Measurements from ENCODE around the gene LRRC27. TPM values are rescaled to one million over a fixed set of nuclear protein-coding genes. Genes with fewer than 3 reads are reported as not detected.

Gene LRRC27
- total RNA-seq, 4 donors from 2014 or later, result 3.1 to 5.8 (median 4.4) TPM

- Histone ChIP-seq H3K27ac (no peak overlapping the region), H3K27me3 (no peaks in the 10 kb centered on the region), H3K9me3 (peaks cover 0 to 16% (median 0%) of the 10 kb centered on the region in 3 donors), H3K4me1 (peaks cover 0 to 20% (median 0%) of the 10 kb centered on the region in 3 donors), H3K36me3 (no peaks in the 10 kb centered on the region), H3K4me3 (no peak overlapping the region)
- WGBS, 2 donors (ENCODE audit: low coverage in 1 of 2), result 100% methylated on average over 1 of the region's 6 CpGs; no CpG with 5 or more reads in 1 of the 2 donors
- no peak for TF ChIP-seq POLR2A (IDR thresholded peaks at IDR 0.05)
- TF ChIP-seq EP300 (IDR thresholded peaks at IDR 0.05), result no peak
- no peak for TF ChIP-seq CTCF (IDR thresholded peaks at IDR 0.05)
- no peak for TF ChIP-seq POLR2AphosphoS5 (IDR thresholded peaks at IDR 0.05)
- ATAC-seq, result no peak
Measured at GRCh38 chr10:132290631-132291030, 41.4 kb upstream of the LRRC27 start.

GRCh38 chr10:132291826-132292225, 40.2 kb upstream of the LRRC27 start:
- Histone ChIP-seq H3K27me3 (no peaks in the 10 kb centered on the region), H3K4me3 (no peak overlapping the region), H3K27ac (no peak overlapping the region), H3K36me3 (no peaks in the 10 kb centered on the region), H3K9me3 (peaks cover 0 to 16% (median 0%) of the 10 kb centered on the region in 3 donors), H3K4me1 (peaks cover 0 to 20% (median 0%) of the 10 kb centered on the region in 3 donors)
- no peak for ATAC-seq
- 67% methylated on average over 1 of the region's 5 CpGs; no CpG with 5 or more reads in 1 of the 2 donors for whole genome bisulfite sequencing, 2 donors (ENCODE audit: low coverage in 1 of 2)
- TF ChIP-seq POLR2A (IDR thresholded peaks at IDR 0.05) (no peak), POLR2AphosphoS5 (IDR thresholded peaks at IDR 0.05) (no peak), CTCF (IDR thresholded peaks at IDR 0.05) (no peak), EP300 (IDR thresholded peaks at IDR 0.05) (no peak)

- WGBS, 2 donors (ENCODE audit: low coverage in 1 of 2), result 81 to 91% methylated on average over 10 to 12 of the region's 30 CpGs
- peaks cover 0 to 16% (median 0%) of the 10 kb centered on the region in 3 donors for H3K9me3 ChIP-seq
- H3K27ac ChIP-seq, result peak overlapping the region in 1 of 4 donors; percentile 58
- H3K4me3 ChIP-seq, result no peak overlapping the region
- no peaks in the 10 kb centered on the region for H3K27me3 ChIP-seq
- no peak for ATAC-seq
- TF ChIP-seq CTCF (IDR thresholded peaks at IDR 0.05) (no peak), EP300 (IDR thresholded peaks at IDR 0.05) (no peak), POLR2AphosphoS5 (IDR thresholded peaks at IDR 0.05) (no peak), POLR2A (IDR thresholded peaks at IDR 0.05) (no peak)
- H3K4me1 ChIP-seq, result peaks cover 0 to 20% (median 0%) of the 10 kb centered on the region in 3 donors
- no peaks in the 10 kb centered on the region for H3K36me3 ChIP-seq
Measured at GRCh38 chr10:132292287-132293200, 39.4 kb upstream of the LRRC27 start.

- peaks cover 0 to 14% (median 0%) of the 10 kb centered on the region in 3 donors for H3K9me3 ChIP-seq
- no peaks in the 10 kb centered on the region for H3K27me3 ChIP-seq
- TF ChIP-seq CTCF (IDR thresholded peaks at IDR 0.05) (peak in 1 of 4 experiments; percentile 31), POLR2AphosphoS5 (IDR thresholded peaks at IDR 0.05) (no peak)
- H3K27ac ChIP-seq, result peak overlapping the region in 2 of 4 donors; percentile 43 to 58
- ATAC-seq, result peak; percentile 39
- peaks cover 0 to 20% (median 0%) of the 10 kb centered on the region in 3 donors for H3K4me1 ChIP-seq
- H3K4me3 ChIP-seq, result no peak overlapping the region
- 54% methylated on average over 3 of the region's 16 CpGs; no CpG with 5 or more reads in 1 of the 2 donors for WGBS, 2 donors (ENCODE audit: low coverage in 1 of 2)
- H3K36me3 ChIP-seq, result no peaks in the 10 kb centered on the region
Measured at GRCh38 chr10:132293201-132293812, 38.7 kb upstream of the LRRC27 start.
